OCI-LY3 (cell line): ENCODE results near the gene PMIS2.

Experiments used
- H2AFZ ChIP-seq: fragments of 200-600, 300-600 bp; shearing (Covaris generic); 2 replicates; pipeline ENCODE4 v1.6.0; 2014; ENCODE audit warnings: antibody characterized with exemption, low read depth, low read length
- H3K27ac ChIP-seq: fragments of 200-600, 300-600 bp; sonication (generic); 2 replicates; pipeline ENCODE4 v1.5.1; 2014; ENCODE audit warnings: mild to moderate bottlenecking, low read length, moderate library complexity, mixed read lengths
- H3K27me3 ChIP-seq: fragments of 200-600, 300-600 bp; sonication (generic); 2 replicates; pipeline ENCODE4 v1.6.1; 2014; ENCODE audit warnings: low read depth, low read length, mixed read lengths
- H3K36me3 ChIP-seq: fragments of 200-600, 300-600 bp; sonication (generic); replicated peaks from 2 replicates; pipeline ENCODE3; 2014; ENCODE audit warnings: low read depth, low read length, mixed read lengths
- H3K4me1 ChIP-seq: fragments of 300-600, 200-600 bp; sonication (generic); 2 replicates; pipeline ENCODE4 v1.6.1; 2014; ENCODE audit warnings: low read length, mixed read lengths
- H3K4me2 ChIP-seq: fragments of 200-600, 300-600 bp; sonication (generic); 2 replicates; pipeline ENCODE4 v1.6.1; 2014; ENCODE audit warnings: low read length, mixed read lengths
- H3K4me3 ChIP-seq: fragments of 300-600, 200-600 bp; sonication (generic); 2 replicates; pipeline ENCODE4 v1.5.1; 2014; ENCODE audit warnings: antibody characterized with exemption, mild to moderate bottlenecking, low read length, moderate library complexity
- H3K79me2 ChIP-seq: fragments of 300-600, 200-600 bp; shearing (Covaris generic); 2 replicates; pipeline ENCODE4 v1.6.1; 2014; ENCODE audit warnings: mild to moderate bottlenecking, low read length, mixed read lengths
- H3K9ac ChIP-seq: fragments of 300-600, 200-600 bp; shearing (Covaris generic); 2 replicates; pipeline ENCODE4 v1.6.0; 2014; ENCODE audit warnings: mild to moderate bottlenecking, low read length, moderate library complexity
- H3K9me3 ChIP-seq: fragments of 200-600, 300-600 bp; shearing (Covaris generic); 2 replicates; pipeline ENCODE4 v1.6.1; 2014; ENCODE audit warnings: low read length, mixed read lengths; ENCODE audit not compliant: insufficient read depth
- H4K20me1 ChIP-seq: fragments of 200-600, 300-600 bp; sonication (generic); 2 replicates; pipeline ENCODE4 v1.6.1; 2016; ENCODE audit warnings: low read length, mixed read lengths; ENCODE audit not compliant: insufficient read depth
- CTCF ChIP-seq: fragments of 200-600, 300-600 bp; sonication (generic); IDR thresholded peaks from 2 replicates; pipeline ENCODE4 v1.5.1; 2014; ENCODE audit warnings: antibody characterized with exemption, low read length, low read depth
- EZH2phosphoT487 ChIP-seq: fragments of 200-600 bp; shearing (Covaris generic); IDR thresholded peaks from 2 replicates; pipeline ENCODE4 v1.6.1; 2018; ENCODE audit warnings: antibody characterized with exemption, mixed run types, low read depth

PMIS2 gene

GRCh38 chr19:35563207-35563829 lies 22.7 kb upstream of the PMIS2 start, which contains the start of gene ATP4A:
Gene ATP4A (minus strand): TSS chr19:35563658. CDS start chr19:35563629, 29 bp downstream.
- Histone ChIP-seq H2AFZ (no peak within 1 kb of the TSS), H3K9ac (no peak within 1 kb of the TSS), H3K4me2 (no peak within 1 kb of the TSS), H3K36me3 (no peaks in the 10 kb centered on the region), H3K9me3 (no peaks in the 10 kb centered on the region), H3K27ac (no peak within 1 kb of the TSS), H3K4me3 (no peak within 1 kb of the TSS), H3K27me3 (peaks cover 33% of the 10 kb centered on the region), H3K79me2 (no peaks in the 10 kb centered on the region), H4K20me1 (no peaks in the 10 kb centered on the region), H3K4me1 (peaks cover 14% of the 10 kb centered on the region)
- TF ChIP-seq CTCF (no peak), EZH2phosphoT487 (no peak)

GRCh38 chr19:35565016-35565856 lies 20.7 kb upstream of the PMIS2 start:
- Histone ChIP-seq H3K4me1 (no peaks in the 10 kb centered on the region), H3K27ac (no peak overlapping the region), H3K9ac (no peak overlapping the region), H3K9me3 (no peaks in the 10 kb centered on the region), H2AFZ (no peak overlapping the region), H3K79me2 (no peaks in the 10 kb centered on the region), H3K4me3 (no peak overlapping the region), H3K27me3 (peaks cover 40% of the 10 kb centered on the region), H3K36me3 (no peaks in the 10 kb centered on the region), H4K20me1 (no peaks in the 10 kb centered on the region), H3K4me2 (no peak overlapping the region)
- TF ChIP-seq CTCF (no peak), EZH2phosphoT487 (no peak)

- no peaks in the 10 kb centered on the region for H3K36me3 ChIP-seq
- H2AFZ ChIP-seq, result no peak overlapping the region
- no peak overlapping the region for H3K4me3 ChIP-seq
- peaks cover 43% of the 10 kb centered on the region for H3K27me3 ChIP-seq
- H3K4me2 ChIP-seq, result no peak overlapping the region
- no peak for TF ChIP-seq CTCF
- TF ChIP-seq EZH2phosphoT487, result no peak
- H3K4me1 ChIP-seq, result no peaks in the 10 kb centered on the region
- H3K79me2 ChIP-seq, result no peaks in the 10 kb centered on the region
- no peak overlapping the region for H3K27ac ChIP-seq
- no peaks in the 10 kb centered on the region for H3K9me3 ChIP-seq
- H4K20me1 ChIP-seq, result no peaks in the 10 kb centered on the region
- no peak overlapping the region for H3K9ac ChIP-seq
Measured at GRCh38 chr19:35566738-35567137, 19.2 kb upstream of the PMIS2 start.

GRCh38 chr19:35569281-35569781 lies 16.6 kb upstream of the PMIS2 start:
- Histone ChIP-seq H3K4me3 (no peak overlapping the region), H3K36me3 (no peaks in the 10 kb centered on the region), H3K9ac (no peak overlapping the region), H3K27me3 (peaks cover 47% of the 10 kb centered on the region), H3K4me2 (no peak overlapping the region), H2AFZ (no peak overlapping the region), H3K4me1 (no peaks in the 10 kb centered on the region), H3K79me2 (no peaks in the 10 kb centered on the region), H3K27ac (no peak overlapping the region), H3K9me3 (no peaks in the 10 kb centered on the region), H4K20me1 (no peaks in the 10 kb centered on the region)
- TF ChIP-seq EZH2phosphoT487 (no peak), CTCF (no peak)
